HG03175 (cell line): ENCODE data around the gene FLVCR2.

ENCODE experiments used
- ATAC-seq: cut with Tn5 transposase; IDR thresholded peaks from one replicate; pipeline ENCODE4 v1.9.1; 2021; ENCODE audit warnings: mild to moderate bottlenecking, moderate library complexity; ENCODE audit not compliant: unreplicated experiment

FLVCR2 gene, protein sequence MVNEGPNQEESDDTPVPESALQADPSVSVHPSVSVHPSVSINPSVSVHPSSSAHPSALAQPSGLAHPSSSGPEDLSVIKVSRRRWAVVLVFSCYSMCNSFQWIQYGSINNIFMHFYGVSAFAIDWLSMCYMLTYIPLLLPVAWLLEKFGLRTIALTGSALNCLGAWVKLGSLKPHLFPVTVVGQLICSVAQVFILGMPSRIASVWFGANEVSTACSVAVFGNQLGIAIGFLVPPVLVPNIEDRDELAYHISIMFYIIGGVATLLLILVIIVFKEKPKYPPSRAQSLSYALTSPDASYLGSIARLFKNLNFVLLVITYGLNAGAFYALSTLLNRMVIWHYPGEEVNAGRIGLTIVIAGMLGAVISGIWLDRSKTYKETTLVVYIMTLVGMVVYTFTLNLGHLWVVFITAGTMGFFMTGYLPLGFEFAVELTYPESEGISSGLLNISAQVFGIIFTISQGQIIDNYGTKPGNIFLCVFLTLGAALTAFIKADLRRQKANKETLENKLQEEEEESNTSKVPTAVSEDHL

DNA sequence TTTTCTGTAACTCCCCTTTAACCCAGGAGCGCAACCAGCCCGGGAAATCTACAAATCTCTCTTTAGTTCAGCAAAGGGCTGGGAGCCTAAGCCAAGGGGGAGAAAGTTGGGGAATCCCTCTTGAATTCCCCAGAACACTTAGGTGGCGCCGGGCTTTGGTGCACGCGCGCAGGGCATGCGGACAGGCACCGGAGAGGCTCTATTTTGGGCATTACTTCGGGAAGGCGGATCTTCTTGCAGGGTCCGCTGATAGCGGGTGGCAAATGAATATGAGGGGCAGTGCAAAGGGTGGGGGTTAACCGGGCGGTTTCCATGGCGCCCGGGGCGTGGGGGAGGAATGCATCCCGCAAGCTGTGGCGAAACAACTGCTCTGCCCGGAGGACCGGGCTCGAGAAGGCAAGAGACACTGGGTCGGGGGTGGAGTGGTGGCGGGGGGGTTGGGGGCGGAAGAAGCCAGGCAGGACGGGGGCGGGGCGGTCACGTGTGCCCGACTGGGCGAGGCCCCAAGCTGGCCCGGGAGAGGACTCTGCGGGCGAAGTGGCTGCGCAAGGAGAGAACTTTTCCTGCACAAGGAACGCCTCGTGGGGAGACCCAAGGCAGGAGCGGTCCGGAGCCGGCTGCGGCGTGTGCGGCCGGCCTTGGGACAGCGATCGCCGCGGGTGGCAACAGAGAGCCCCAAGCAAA lies at the start of gene FLVCR2:
FLVCR2 (plus strand) TSS at position 519 of the 684 bp plus-strand sequence. CDS start 353 bp downstream, outside the sequence.
- ATAC-seq: peak; percentile 43

DNA sequence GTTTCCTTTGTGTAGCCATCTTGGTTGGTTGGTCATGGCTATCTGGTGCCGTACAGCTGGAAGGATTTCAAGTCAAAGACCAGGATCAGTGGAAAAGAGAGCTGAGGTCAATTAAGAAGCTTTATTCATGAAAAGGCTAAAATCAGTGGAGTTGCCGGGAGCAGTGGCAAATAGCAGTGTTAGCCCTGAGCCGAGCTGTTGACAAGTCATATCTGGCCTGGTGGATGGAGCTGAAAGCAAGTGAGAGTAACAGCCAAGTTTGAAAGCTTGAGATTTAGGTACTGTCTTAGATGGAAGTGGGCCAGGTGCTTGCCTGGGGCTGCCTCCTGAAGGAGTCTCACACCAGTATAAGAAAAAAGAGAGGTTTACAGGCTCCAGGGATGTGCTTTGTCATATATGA lies 47.2 kb upstream of the FLVCR2 start:
- no peak for ATAC-seq

GRCh38 chr14:75531660-75532317 lies 46.6 kb upstream of the FLVCR2 start:
- no peak for ATAC-seq

GRCh38 chr14:75533791-75534555 lies 44.4 kb upstream of the FLVCR2 start:
- no peak for ATAC-seq

DNA sequence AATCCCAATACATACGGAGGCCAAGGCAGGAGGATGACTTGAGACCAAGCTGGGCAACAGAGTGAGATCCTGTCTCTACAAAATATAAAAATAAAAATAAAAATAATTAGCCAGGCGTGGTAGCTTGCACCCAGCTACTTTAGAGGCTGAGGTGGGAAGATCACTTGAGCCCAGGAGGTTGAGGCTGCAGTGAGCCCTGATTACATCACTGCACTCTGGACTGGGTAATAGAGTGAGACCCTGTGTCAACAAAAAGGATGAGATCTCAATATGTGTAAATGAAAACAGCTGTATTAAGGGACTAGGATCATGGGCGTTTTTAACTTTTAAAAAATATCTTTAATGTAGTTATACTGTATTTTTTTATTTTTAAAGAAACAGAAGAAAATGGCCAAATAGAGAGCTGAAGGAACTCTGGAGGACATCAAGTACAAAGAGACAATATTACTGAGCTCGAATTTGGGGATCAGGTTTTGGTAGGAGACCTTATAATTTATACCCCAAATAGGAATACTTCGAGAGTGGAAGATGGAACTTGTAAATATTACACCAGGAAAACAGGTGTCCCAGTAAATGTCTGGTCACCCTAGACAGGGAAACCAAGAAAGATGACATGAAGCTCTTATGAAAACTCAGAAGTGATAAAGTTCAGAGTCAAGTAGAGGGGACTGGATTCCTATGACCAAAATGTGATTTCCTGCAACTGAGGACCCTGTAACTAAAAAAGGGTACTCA lies 43.1 kb upstream of the FLVCR2 start:
- ATAC-seq: no peak

DNA sequence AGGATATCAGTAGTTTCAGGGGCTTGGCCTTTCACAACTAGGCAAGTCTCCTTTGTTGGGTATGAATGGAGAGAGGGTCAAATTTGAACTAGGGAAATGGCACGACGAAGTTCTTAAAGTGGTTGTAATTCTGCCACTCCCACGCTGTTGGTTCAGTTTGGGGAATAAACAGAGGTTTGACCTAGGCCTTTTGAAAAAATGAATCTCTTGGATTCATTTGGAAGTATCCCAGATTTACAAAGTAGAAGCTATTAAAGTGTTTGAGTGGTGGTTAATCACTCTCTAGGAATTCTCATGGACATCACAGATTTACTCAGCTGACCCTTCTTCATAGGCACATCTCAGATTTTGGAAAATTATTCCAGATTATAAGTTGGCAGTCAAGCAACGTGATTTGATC lies 41.3 kb upstream of the FLVCR2 start:
- no peak for ATAC-seq

DNA sequence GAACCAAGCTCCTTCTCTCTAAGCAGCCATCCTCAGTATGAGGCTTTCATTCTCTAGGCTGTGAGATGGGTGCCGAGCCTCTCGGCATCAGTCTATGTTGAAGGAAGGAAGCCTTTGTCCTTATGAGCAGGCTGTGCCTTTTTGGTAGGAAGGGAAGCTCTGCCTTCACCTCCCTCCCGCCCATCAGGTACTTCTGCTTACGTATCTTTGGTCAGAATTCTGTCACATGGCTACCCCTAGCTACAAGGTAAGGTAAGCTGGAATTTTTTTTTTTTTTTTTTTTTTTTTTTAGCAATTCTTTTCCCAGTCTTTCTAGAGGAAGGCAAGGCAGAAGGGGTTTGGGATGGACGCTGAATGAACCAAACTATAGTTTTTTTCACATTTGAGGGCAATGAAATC lies 39.3 kb upstream of the FLVCR2 start:
- ATAC-seq: no peak

DNA sequence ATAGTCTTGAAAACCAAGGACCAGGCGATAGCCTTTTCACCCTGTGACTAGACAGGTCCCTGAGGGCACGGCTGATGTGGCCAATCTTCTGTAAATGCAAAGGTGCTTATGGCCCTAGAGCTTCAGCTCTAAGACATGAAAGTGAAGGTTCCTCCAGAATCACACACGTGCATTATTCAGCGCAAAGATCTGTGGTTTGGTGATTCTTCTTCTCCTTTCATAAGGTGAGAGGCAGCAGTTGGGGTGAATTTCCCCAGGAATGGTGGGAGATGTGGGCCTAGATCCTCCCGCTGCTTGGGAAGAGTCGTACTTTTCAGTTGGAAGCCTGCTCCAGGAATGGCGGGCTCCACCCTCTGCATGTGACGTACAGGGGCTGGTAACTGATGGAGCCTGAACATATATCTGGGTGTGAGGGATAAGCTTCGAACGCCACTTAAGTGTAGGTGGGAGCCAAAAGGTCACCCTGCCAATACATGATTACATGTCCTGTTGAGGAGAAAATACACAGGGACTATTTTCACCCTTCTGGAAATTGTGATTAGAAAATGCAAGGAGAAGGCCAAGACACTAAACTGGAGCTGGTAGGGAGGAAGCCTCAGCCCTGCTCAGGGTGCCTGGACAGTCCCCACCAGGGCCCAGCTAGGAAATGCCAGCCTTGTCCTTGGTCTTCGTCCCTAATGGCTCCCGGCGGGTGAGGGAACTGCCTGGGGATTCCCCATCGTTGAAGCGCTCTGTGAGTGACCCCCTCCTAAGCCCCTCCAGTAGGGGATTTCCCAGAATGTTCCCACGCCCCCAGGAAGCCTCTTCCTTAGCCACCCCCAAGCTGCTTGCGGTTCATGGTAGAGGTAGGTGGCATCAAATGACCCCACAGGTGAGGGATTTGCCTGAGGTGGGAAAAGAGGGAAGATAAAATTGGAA lies 38.6 kb upstream of the FLVCR2 start:
- peak; percentile 77 for ATAC-seq

GRCh38 chr14:75540479-75540851 lies 38.0 kb upstream of the FLVCR2 start:
- no peak for ATAC-seq

GRCh38 chr14:75542588-75543091 lies 35.8 kb upstream of the FLVCR2 start:
- peak; percentile 51 for ATAC-seq

GRCh38 chr14:75543253-75543652 lies 35.2 kb upstream of the FLVCR2 start:
- peak; percentile 11 for ATAC-seq

DNA sequence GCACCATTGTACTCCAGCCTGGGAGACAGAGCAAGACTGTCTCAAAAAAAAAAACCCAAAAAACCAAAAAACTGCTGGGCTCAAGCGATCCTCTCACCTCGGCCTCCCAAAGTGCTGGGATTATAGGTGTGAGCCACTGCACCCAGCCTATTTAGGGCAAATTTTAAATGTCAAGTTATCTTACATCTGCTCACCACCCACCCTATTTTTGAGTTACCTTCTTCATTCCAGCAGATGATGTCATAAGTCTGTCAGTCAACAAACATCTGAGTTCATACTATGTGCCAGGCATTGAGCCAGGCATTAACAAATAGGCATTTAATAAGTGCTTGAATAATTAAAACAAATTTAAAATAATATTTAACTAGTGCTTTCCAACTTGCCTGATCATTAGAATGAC lies 34.6 kb upstream of the FLVCR2 start:
- no peak for ATAC-seq

GRCh38 chr14:75545907-75546306 lies 32.5 kb upstream of the FLVCR2 start:
- no peak for ATAC-seq

DNA sequence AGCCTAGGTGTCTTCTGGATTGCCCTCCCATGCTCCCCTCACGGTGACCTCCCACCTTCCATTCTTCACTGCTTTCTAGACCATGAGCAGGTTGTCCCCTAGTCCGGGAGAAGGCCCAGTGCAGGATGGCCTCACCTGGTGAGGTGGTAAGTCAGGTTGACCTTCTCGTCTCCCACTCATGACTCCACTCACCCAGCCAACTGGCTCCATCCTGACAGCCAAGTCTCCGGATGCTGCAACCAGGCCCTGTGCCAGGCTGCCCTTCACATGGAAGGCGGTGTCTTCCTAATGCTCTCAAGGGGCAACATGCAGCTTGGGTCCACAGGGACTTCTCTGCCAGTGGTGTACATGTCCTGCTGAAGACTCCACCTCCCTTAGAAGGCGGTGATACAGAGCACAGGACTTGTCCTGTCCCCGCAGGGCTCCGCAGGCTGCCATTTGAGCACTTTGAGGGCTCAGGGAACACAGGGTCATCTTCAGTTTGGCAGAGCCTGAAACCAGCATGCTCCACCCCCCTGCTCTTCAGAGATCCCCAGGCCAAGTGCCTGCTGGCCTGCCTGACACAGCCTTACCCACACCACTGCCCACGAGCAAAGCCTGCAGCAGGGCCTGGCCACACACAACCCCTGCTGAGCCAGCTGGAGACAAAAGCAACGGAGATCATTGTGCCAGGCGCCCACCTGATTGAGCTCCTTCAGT lies 30.7 kb upstream of the FLVCR2 start:
- ATAC-seq: no peak

- no peak for ATAC-seq
Observed at GRCh38 chr14:75548544-75548943, 29.9 kb upstream of the FLVCR2 start.

GRCh38 chr14:75549169-75549568 lies 29.3 kb upstream of the FLVCR2 start:
- peak; percentile 54 for ATAC-seq

- no peak for ATAC-seq
Observed at GRCh38 chr14:75551021-75551420, 27.4 kb upstream of the FLVCR2 start.

DNA sequence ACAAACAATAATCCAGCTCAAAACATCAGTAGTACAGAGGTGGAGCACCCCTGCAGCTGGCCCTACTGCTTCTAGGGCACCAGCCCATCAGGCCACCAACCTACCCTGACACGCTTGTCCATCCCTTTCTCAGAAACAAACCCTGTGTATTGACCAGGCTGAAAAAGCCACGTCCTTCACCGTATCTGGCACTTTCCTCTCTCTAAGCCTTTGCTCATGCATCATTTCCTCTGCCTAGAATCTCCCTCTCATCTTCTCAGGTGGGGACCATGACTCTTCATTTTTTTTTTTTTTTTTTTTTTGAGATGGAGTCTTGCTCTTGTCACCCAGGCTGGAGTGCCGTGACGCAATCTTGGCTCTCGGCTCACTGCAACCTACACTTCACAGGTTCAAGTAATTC lies 25.3 kb upstream of the FLVCR2 start:
- no peak for ATAC-seq
